HG03139 (cell line): ENCODE measurements around the gene USP17L11.
"Not testable (repeated sequence)": the region's sequence is repeated elsewhere in the genome, so short reads cannot be mapped to it uniquely, and the experiment has no call there.

ENCODE experiments used
- ATAC-seq: cut with Tn5 transposase; IDR thresholded peaks from one replicate; pipeline ENCODE4 v1.9.1; 2021; ENCODE audit not compliant: unreplicated experiment

The USP17L11 gene

GRCh38 chr4:9215105-9215504 lies at the start of gene USP17L11:
TSS of gene USP17L11 (plus strand) at chr4:9215405. CDS start at chr4:9215405, 0 bp downstream.
- not testable (repeated sequence) for ATAC-seq

GRCh38 chr4:9165990-9166389 lies 49.2 kb upstream of the USP17L11 start:
- not testable (repeated sequence) for ATAC-seq

GRCh38 chr4:9169791-9170459 lies 45.3 kb upstream of the USP17L11 start, which contains the start of gene FAM90A26:
TSS of gene FAM90A26 (plus strand) at chr4:9170409. CDS start at chr4:9173173, 2,764 bp downstream.
- not testable (repeated sequence) for ATAC-seq

GRCh38 chr4:9210357-9210756 lies 4.8 kb upstream of the USP17L11 start, which contains the start of gene USP17L10:
TSS of gene USP17L10 (plus strand) at chr4:9210657. CDS start at chr4:9210657, 0 bp downstream.
- not testable (repeated sequence) for ATAC-seq

GRCh38 chr4:9214701-9215100 lies 504 bp upstream of the USP17L11 start:
- not testable (repeated sequence) for ATAC-seq

DNA sequence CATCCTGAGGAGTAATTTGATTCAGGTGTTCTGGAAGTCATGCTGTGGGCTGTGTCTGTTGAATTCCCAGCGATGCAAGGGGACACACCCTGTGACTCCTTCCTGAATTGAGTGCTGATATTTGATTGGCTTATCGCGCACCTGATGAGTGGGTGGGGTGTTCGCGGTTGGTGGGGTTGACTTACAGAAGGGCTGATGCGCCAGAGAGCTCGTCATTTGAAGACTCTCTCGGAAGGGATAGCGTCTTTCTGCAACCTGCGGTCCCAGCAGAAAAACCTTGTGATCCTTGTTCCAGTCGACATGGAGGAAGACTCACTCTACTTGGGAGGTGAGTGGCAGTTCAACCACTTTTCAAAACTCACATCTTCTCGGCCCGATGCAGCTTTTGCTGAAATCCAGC lies 4.6 kb downstream of the USP17L11 start, which contains the start of gene USP17L12:
USP17L12 (plus strand) TSS at position 301 of the 400 bp plus-strand sequence; CDS start at position 301, 0 bp downstream.
- not testable (repeated sequence) for ATAC-seq

GRCh38 chr4:9224596-9224995 lies 9.4 kb downstream of the USP17L11 start, which contains the start of gene USP17L13:
TSS of gene USP17L13 (plus strand) at chr4:9224896. CDS start at chr4:9224896, 0 bp downstream.
- ATAC-seq: not testable (repeated sequence)

DNA sequence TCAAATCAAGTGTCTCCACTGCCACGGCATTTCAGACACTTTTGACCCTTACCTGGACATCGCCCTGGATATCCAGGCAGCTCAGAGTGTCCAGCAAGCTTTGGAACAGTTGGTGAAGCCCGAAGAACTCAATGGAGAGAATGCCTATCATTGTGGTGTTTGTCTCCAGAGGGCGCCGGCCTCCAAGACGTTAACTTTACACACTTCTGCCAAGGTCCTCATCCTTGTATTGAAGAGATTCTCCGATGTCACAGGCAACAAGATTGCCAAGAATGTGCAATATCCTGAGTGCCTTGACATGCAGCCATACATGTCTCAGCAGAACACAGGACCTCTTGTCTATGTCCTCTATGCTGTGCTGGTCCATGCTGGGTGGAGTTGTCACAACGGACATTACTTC lies 15.0 kb downstream of the USP17L11 start:
- not testable (repeated sequence) for ATAC-seq

DNA sequence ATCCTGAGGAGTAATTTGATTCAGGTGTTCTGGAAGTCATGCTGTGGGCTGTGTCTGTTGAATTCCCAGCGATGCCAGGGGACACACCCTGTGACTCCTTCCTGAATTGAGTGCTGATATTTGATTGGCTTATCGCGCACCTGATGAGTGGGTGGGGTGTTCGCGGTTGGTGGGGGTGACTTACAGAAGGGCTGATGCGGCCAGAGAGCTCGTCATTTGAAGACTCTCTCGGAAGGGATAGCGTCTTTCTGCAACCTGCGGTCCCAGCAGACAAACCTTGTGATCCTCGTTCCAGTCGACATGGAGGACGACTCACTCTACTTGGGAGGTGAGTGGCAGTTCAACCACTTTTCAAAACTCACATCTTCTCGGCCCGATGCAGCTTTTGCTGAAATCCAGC lies 18.9 kb downstream of the USP17L11 start, which contains the start of gene USP17L15:
USP17L15 (plus strand) TSS at position 301 of the 400 bp plus-strand sequence; CDS start at position 301, 0 bp downstream.
- ATAC-seq: not testable (repeated sequence)

- ATAC-seq: not testable (repeated sequence)
Observed at GRCh38 chr4:9238461-9238860, 23.3 kb downstream of the USP17L11 start.

DNA sequence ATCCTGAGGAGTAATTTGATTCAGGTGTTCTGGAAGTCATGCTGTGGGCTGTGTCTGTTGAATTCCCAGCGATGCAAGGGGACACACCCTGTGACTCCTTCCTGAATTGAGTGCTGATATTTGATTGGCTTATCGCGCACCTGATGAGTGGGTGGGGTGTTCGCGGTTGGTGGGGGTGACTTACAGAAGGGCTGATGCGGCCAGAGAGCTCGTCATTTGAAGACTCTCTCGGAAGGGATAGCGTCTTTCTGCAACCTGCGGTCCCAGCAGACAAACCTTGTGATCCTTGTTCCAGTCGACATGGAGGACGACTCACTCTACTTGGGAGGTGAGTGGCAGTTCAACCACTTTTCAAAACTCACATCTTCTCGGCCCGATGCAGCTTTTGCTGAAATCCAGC lies 28.4 kb downstream of the USP17L11 start, which contains the start of gene USP17L17:
USP17L17 (plus strand) TSS at position 301 of the 400 bp plus-strand sequence; CDS start at position 301, 0 bp downstream.
- not testable (repeated sequence) for ATAC-seq

DNA sequence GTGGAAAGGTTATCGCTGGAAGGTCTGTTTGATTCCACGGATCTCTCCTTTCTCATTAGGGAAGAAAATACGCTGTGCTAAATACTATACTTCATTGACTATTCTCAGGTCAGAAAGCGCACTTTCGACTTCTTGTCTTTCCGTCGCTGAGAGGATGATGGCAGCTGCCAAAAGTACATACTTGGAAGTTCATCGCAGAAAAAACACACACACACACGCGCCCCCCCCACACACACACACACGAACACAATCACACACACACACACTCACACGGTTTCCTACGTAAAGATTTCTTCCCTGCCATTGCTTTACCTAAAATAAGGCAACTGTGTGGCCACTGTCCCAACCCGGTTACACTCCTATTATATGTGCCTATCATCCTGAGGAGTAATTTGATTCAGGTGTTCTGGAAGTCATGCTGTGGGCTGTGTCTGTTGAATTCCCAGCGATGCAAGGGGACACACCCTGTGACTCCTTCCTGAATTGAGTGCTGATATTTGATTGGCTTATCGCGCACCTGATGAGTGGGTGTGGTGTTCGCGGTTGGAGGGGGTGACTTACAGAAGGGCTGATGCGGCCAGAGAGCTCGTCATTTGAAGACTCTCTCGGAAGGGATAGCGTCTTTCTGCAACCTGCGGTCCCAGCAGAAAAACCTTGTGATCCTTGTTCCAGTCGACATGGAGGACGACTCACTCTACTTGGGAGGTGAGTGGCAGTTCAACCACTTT lies 32.9 kb downstream of the USP17L11 start, which contains the start of gene USP17L18:
USP17L18 (plus strand) TSS at position 678 of the 728 bp plus-strand sequence; CDS start at position 678, 0 bp downstream.
- not testable (repeated sequence) for ATAC-seq

- not testable (repeated sequence) for ATAC-seq
Observed at GRCh38 chr4:9253078-9253477, 37.9 kb downstream of the USP17L11 start, which contains the start of gene USP17L19. TSS of gene USP17L19 (plus strand) at chr4:9253378. CDS start at chr4:9253378, 0 bp downstream.

GRCh38 chr4:9257824-9258223 lies 42.6 kb downstream of the USP17L11 start, which contains the start of gene USP17L20:
TSS of gene USP17L20 (plus strand) at chr4:9258124. CDS start at chr4:9258124, 0 bp downstream.
- not testable (repeated sequence) for ATAC-seq

- ATAC-seq: not testable (repeated sequence)
Observed at GRCh38 chr4:9262572-9262971, 47.4 kb downstream of the USP17L11 start, which contains the start of gene USP17L21. TSS of gene USP17L21 (plus strand) at chr4:9262872. CDS start at chr4:9262872, 0 bp downstream.
